NCI-H2107 (cell line): Measurements from ENCODE around the gene KMT2B.
A peak's percentile ranks its signal among the peaks of the same experiment; 100 is the strongest.
"Not testable (repeated sequence)": the region's sequence is repeated elsewhere in the genome, so short reads cannot be mapped to it uniquely, and the experiment has no call there.

ENCODE experiments used
- DNase-seq: peaks from one replicate; lab custom pipeline; 2025; lab: John Stamatoyannopoulos, UW

Gene KMT2B

GRCh38 chr19:35717665-35718344 is at the start of gene KMT2B:
TSS of gene KMT2B (plus strand) at chr19:35718003. CDS start at chr19:35718019, 16 bp downstream.
- DNase-seq: peak; percentile 82

- no peak for DNase-seq
These were observed 48.2 kb upstream of the KMT2B start for GRCh38 chr19:35669566-35669965.

- DNase-seq: no peak
These were observed 47.8 kb upstream of the KMT2B start for GRCh38 chr19:35669974-35670373.

- DNase-seq: no peak
These were observed 47.1 kb upstream of the KMT2B start for GRCh38 chr19:35670686-35671085.

- DNase-seq: no peak
These were observed 46.0 kb upstream of the KMT2B start for GRCh38 chr19:35671818-35672217.

- DNase-seq: no peak
These were observed 44.5 kb upstream of the KMT2B start for GRCh38 chr19:35673121-35673804.

GRCh38 chr19:35675589-35676140 is 42.1 kb upstream of the KMT2B start:
- no peak for DNase-seq

GRCh38 chr19:35689836-35690235 is 28.0 kb upstream of the KMT2B start:
- no peak for DNase-seq

GRCh38 chr19:35691106-35691505 is 26.7 kb upstream of the KMT2B start:
- not testable (repeated sequence) for DNase-seq

GRCh38 chr19:35692010-35692409 is 25.8 kb upstream of the KMT2B start:
- DNase-seq: no peak

- DNase-seq: no peak
These were observed 24.4 kb upstream of the KMT2B start for GRCh38 chr19:35693422-35693821.

- peak; percentile 87 for DNase-seq
These were observed 23.8 kb upstream of the KMT2B start for GRCh38 chr19:35693835-35694599.

GRCh38 chr19:35695895-35696422 is 21.8 kb upstream of the KMT2B start:
- DNase-seq: no peak

- no peak for DNase-seq
These were observed 21.0 kb upstream of the KMT2B start for GRCh38 chr19:35696835-35697234.

- peak; percentile 90 for DNase-seq
These were observed 15.4 kb upstream of the KMT2B start for GRCh38 chr19:35702223-35703012.

GRCh38 chr19:35703343-35703742 is 14.5 kb upstream of the KMT2B start:
- no peak for DNase-seq

- DNase-seq: no peak
These were observed 13.6 kb upstream of the KMT2B start, which contains the start of gene ZBTB32 for GRCh38 chr19:35704218-35704617. TSS of gene ZBTB32 (plus strand) at chr19:35704558. CDS start at chr19:35714627, 10,069 bp downstream.

GRCh38 chr19:35708391-35708790 is 9.4 kb upstream of the KMT2B start:
- no peak for DNase-seq

GRCh38 chr19:35710784-35711723 is 6.7 kb upstream of the KMT2B start:
- no peak for DNase-seq
